Natural killer cell treated with Interleukin-12 subunit alpha and Interleukin-12 subunit beta and Interleukin-15 and Interleukin-18, amount 100 ng/mL, for 72 hours (primary cell): ENCODE data around the gene RASA2. TPM values are rescaled to one million over a fixed set of nuclear protein-coding genes. Genes with fewer than 3 reads are reported as not detected.

Experiments used
- ATAC-seq, 2 donors: fragments of 150-1000 bp; cut with Tn5 transposase in 1 of 2; sonication (Bioruptor Pico), chemical (Tn5 transposase) in 1 of 2; 2 replicates each; pipeline ENCODE4 v1.10.0; 2021
- DNase-seq: peaks from one replicate; pipeline ENCODE4 v3.0.0; 2022; ENCODE audit warnings: low spot score
- H3K27ac Mint-ChIP-seq, 2 donors: 1 replicate in 1 of 2; 2 replicates in 1 of 2; pipeline ENCODE4 v1.8.0; 2022; ENCODE audit warnings: mixed read lengths in 2 of 2, mild to moderate bottlenecking in 1 of 2, moderate library complexity in 1 of 2
- H3K27me3 Mint-ChIP-seq, 2 donors: 1 replicate in 1 of 2; 2 replicates in 1 of 2; pipeline ENCODE4 v1.8.0; 2022; ENCODE audit warnings: mixed read lengths in 2 of 2
- H3K36me3 Mint-ChIP-seq: one replicate; pipeline ENCODE4 v1.8.0; 2022; ENCODE audit warnings: mixed read lengths
- H3K4me1 Mint-ChIP-seq, 2 donors: 1 replicate in 1 of 2; 2 replicates in 1 of 2; pipeline ENCODE4 v1.8.0; 2022; ENCODE audit warnings: low read depth in 2 of 2, mixed read lengths in 2 of 2, mild to moderate bottlenecking in 1 of 2
- H3K4me3 Mint-ChIP-seq: one replicate; pipeline ENCODE4 v1.8.0; 2022; ENCODE audit warnings: mixed read lengths
- H3K9me3 Mint-ChIP-seq: 2 replicates; pipeline ENCODE4 v1.8.0; 2022; ENCODE audit warnings: mixed read lengths
- total RNA-seq, 2 donors: library from RNA; stranded (reverse); gene quantifications; one replicate each; pipeline ENCODE4 v1.2.3, GENCODE V29; 2022

RASA2 gene
- total RNA-seq, 2 donors from 2014 or later: 65.9 to 85.7 TPM

- no peaks in the 10 kb centered on the region for H3K27me3 Mint-ChIP-seq
- ATAC-seq (no peak), DNase-seq (no peak)
- no peaks in the 10 kb centered on the region for H3K9me3 Mint-ChIP-seq
- no peak overlapping the region for H3K4me3 Mint-ChIP-seq
- peaks cover 14 to 18% of the 10 kb centered on the region in 2 donors for H3K4me1 Mint-ChIP-seq
- H3K27ac Mint-ChIP-seq: no peak overlapping the region
- no peaks in the 10 kb centered on the region for H3K36me3 Mint-ChIP-seq
Measured at GRCh38 chr3:141557961-141558706, 71.3 kb downstream of the RASA2 start.

GRCh38 chr3:141561426-141562034 is 74.7 kb downstream of the RASA2 start:
- DNase-seq (no peak), ATAC-seq (no peak)
- H3K27ac Mint-ChIP-seq: peak overlapping the region; percentile 73 to 75
- H3K4me1 Mint-ChIP-seq: peaks cover 21 to 25% of the 10 kb centered on the region in 2 donors
- no peaks in the 10 kb centered on the region for H3K27me3 Mint-ChIP-seq
- no peak overlapping the region for H3K4me3 Mint-ChIP-seq
- no peaks in the 10 kb centered on the region for H3K9me3 Mint-ChIP-seq
- H3K36me3 Mint-ChIP-seq: peaks cover 13% of the 10 kb centered on the region

GRCh38 chr3:141564241-141564640 is 77.4 kb downstream of the RASA2 start:
- no peak for DNase-seq
- no peak for ATAC-seq
- Mint-ChIP-seq H3K4me1 (peaks cover 18 to 25% of the 10 kb centered on the region in 2 donors), H3K4me3 (no peak overlapping the region), H3K27ac (peak overlapping the region in 1 of 2 donors; percentile 3), H3K27me3 (no peaks in the 10 kb centered on the region), H3K36me3 (peaks cover 13% of the 10 kb centered on the region), H3K9me3 (no peaks in the 10 kb centered on the region)

DNA sequence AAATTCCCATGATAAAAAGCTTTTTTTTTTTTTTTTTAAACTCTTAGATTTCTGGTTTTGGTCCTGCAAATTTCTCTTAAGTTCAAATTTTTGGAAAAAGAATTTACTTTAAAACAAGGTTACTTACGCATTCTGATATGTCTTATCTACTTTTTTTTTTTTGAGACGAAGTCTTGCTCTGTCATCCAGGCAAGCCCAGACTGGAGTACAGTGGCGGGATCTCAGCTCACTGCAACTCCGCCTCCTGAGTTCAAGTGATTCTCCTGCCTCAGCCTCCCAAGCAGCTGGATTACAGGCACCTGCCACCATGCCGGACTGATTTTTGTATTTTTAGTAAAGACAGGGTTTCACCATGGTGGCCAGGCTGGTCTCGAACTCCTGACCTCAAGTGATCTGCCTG is 83.2 kb downstream of the RASA2 start:
- H3K9me3 Mint-ChIP-seq: no peaks in the 10 kb centered on the region

GRCh38 chr3:141575879-141576743 is 89.3 kb downstream of the RASA2 start:
- Mint-ChIP-seq H3K27me3 (no peaks in the 10 kb centered on the region), H3K9me3 (no peaks in the 10 kb centered on the region), H3K36me3 (peaks cover 16% of the 10 kb centered on the region), H3K4me3 (no peak overlapping the region), H3K4me1 (peaks cover 10 to 16% of the 10 kb centered on the region in 2 donors), H3K27ac (peak overlapping the region; percentile 68 to 72)
- ATAC-seq (no peak), DNase-seq (no peak)

More for the DNA sequence above, 83.2 kb downstream of the RASA2 start:
- peaks cover 6 to 13% of the 10 kb centered on the region in 2 donors for H3K4me1 Mint-ChIP-seq
- no peak overlapping the region for H3K27ac Mint-ChIP-seq
- no peak overlapping the region for H3K4me3 Mint-ChIP-seq
- H3K27me3 Mint-ChIP-seq: no peaks in the 10 kb centered on the region
- DNase-seq (no peak), ATAC-seq (no peak)
- H3K36me3 Mint-ChIP-seq: peaks cover 15% of the 10 kb centered on the region

GRCh38 chr3:141576744-141577052 is 89.9 kb downstream of the RASA2 start:
- DNase-seq: no peak
- ATAC-seq: no peak
- no peaks in the 10 kb centered on the region for H3K9me3 Mint-ChIP-seq
- H3K4me3 Mint-ChIP-seq: no peak overlapping the region
- H3K27me3 Mint-ChIP-seq: no peaks in the 10 kb centered on the region
- peaks cover 16% of the 10 kb centered on the region for H3K36me3 Mint-ChIP-seq
- peaks cover 10 to 16% of the 10 kb centered on the region in 2 donors for H3K4me1 Mint-ChIP-seq
- H3K27ac Mint-ChIP-seq: peak overlapping the region; percentile 68 to 72

GRCh38 chr3:141578202-141578973 is 91.6 kb downstream of the RASA2 start:
- peaks cover 16% of the 10 kb centered on the region for H3K36me3 Mint-ChIP-seq

DNA sequence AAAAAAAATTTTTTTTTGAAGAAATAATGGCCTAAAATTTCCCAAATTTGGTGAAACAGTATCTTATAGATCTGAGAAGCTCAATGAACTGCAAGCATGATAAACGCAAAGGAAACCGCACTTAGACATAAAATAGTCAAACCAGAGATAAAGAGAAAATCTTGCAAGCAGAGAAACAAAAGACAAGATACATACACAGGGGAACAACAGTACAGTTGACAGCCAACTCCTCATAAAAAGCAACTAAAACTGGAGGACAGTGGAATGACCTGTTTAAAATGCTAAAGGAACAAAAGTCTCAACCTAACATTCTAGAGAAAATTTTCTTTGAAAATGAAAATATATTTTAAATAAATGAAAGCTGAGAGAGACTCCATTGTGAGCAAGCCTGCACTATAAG is 107.5 kb downstream of the RASA2 start:
- no peaks in the 10 kb centered on the region for H3K4me1 Mint-ChIP-seq
- no peak overlapping the region for H3K4me3 Mint-ChIP-seq
- no peaks in the 10 kb centered on the region for H3K27me3 Mint-ChIP-seq
- no peak overlapping the region for H3K27ac Mint-ChIP-seq
- H3K36me3 Mint-ChIP-seq: peaks cover 47% of the 10 kb centered on the region
- no peak for ATAC-seq
- DNase-seq: no peak
- H3K9me3 Mint-ChIP-seq: no peaks in the 10 kb centered on the region

More at GRCh38 chr3:141578202-141578973, 91.6 kb downstream of the RASA2 start:
- no peak for ATAC-seq
- no peaks in the 10 kb centered on the region for H3K9me3 Mint-ChIP-seq
- DNase-seq: no peak
- H3K27ac Mint-ChIP-seq: peak overlapping the region in 1 of 2 donors; percentile 42
- peaks cover 10 to 16% of the 10 kb centered on the region in 2 donors for H3K4me1 Mint-ChIP-seq
- no peaks in the 10 kb centered on the region for H3K27me3 Mint-ChIP-seq
- no peak overlapping the region for H3K4me3 Mint-ChIP-seq

GRCh38 chr3:141597931-141598330 is 111.1 kb downstream of the RASA2 start:
- no peak overlapping the region for H3K27ac Mint-ChIP-seq
- no peak overlapping the region for H3K4me3 Mint-ChIP-seq
- H3K4me1 Mint-ChIP-seq: peaks cover 0 to 4% of the 10 kb centered on the region in 2 donors
- ATAC-seq (no peak), DNase-seq (no peak)
- no peaks in the 10 kb centered on the region for H3K9me3 Mint-ChIP-seq
- peaks cover 39% of the 10 kb centered on the region for H3K36me3 Mint-ChIP-seq
- H3K27me3 Mint-ChIP-seq: no peaks in the 10 kb centered on the region

DNA sequence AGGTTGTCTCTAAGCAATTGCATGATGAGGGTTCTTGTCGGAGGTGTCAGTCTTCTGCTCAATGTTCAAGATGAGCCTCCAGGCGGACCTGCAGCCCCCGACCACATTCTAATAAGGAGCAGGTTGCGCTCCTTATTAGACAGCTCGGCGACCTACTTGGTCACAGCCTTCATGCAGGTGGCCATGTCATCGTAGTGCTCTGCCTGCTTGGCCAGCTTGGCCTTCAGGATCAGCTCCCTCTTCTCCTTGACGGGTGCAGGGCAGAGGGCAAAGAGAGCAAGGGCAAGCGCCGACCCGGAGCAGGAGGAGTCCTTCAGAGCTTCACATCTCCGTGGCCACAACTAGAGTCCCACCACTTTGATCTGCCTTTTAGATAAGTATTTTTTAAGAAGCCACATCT is 113.5 kb downstream of the RASA2 start:
- H3K27ac Mint-ChIP-seq: no peak overlapping the region

DNA sequence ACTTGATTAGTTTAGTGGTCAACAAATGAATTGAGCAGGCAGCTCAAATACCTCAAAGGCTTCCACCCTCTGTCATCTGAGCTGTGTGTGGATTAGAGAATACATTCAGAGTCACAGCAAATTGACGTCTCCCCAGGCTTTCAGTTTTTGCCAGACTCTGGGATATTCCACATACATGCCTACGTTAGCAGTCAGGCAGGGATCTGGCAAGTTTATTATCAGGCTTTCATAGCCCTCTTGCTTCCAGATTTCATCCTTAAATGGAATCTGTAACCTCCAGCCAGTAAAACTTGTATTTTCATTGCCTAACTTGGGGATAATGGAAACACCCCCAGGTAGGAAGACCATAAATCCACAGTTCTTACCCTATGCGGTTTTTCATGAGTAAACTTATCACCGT is 115.9 kb downstream of the RASA2 start:
- no peak for DNase-seq
- no peaks in the 10 kb centered on the region for H3K27me3 Mint-ChIP-seq
- H3K4me3 Mint-ChIP-seq: no peak overlapping the region
- ATAC-seq: no peak
- H3K4me1 Mint-ChIP-seq: peaks cover 10 to 18% of the 10 kb centered on the region in 2 donors
- H3K27ac Mint-ChIP-seq: no peak overlapping the region
- H3K36me3 Mint-ChIP-seq: peaks cover 23% of the 10 kb centered on the region
- no peaks in the 10 kb centered on the region for H3K9me3 Mint-ChIP-seq

More for the DNA sequence above, 113.5 kb downstream of the RASA2 start:
- DNase-seq (no peak), ATAC-seq (no peak)
- Mint-ChIP-seq H3K4me3 (no peak overlapping the region), H3K9me3 (no peaks in the 10 kb centered on the region), H3K4me1 (peaks cover 5 to 10% of the 10 kb centered on the region in 2 donors), H3K36me3 (peaks cover 25% of the 10 kb centered on the region), H3K27me3 (no peaks in the 10 kb centered on the region)

- H3K27me3 Mint-ChIP-seq: no peaks in the 10 kb centered on the region
- H3K4me3 Mint-ChIP-seq: no peak overlapping the region
- no peak for DNase-seq
- H3K36me3 Mint-ChIP-seq: peaks cover 30% of the 10 kb centered on the region
- H3K9me3 Mint-ChIP-seq: no peaks in the 10 kb centered on the region
- no peak for ATAC-seq
- H3K27ac Mint-ChIP-seq: peak overlapping the region in 1 of 2 donors; percentile 32
- peaks cover 13 to 18% of the 10 kb centered on the region in 2 donors for H3K4me1 Mint-ChIP-seq
Measured at GRCh38 chr3:141603473-141604035, 116.7 kb downstream of the RASA2 start.

DNA sequence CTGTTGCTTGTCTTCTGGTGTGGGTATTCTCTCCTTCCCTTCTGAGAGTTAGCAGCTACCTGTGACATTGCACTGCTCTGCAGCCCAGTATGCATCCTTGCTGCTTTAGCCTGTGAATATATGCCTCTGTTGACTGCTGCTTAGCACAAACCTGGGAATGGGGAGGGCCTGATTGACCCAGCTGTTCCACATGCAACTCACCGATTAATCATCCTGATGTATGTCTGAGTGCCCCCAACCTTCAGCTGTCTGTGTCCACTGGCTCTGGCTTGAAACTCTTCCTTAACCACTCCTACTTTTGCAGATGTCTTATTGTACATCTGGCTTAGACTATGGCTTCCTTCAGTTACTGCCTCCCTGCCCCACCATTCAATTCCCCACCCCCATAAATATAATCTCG is 119.1 kb downstream of the RASA2 start:
- Mint-ChIP-seq H3K4me1 (peaks cover 15 to 24% of the 10 kb centered on the region in 2 donors), H3K27me3 (no peaks in the 10 kb centered on the region), H3K9me3 (no peaks in the 10 kb centered on the region), H3K4me3 (no peak overlapping the region), H3K36me3 (peaks cover 24% of the 10 kb centered on the region), H3K27ac (peak overlapping the region; percentile 12 to 56)
- ATAC-seq (peak; percentile 20 to 31), DNase-seq (no peak)
